CD4-positive, alpha-beta memory T cell (primary cell): Measurements from ENCODE around the gene RNASEL. TPM values are rescaled to one million over a fixed set of nuclear protein-coding genes. Genes with fewer than 3 reads are reported as not detected.

ENCODE experiments used
- CTCF ChIA-PET: fragments of 350-600 bp; sonication (Branson Sonifier 250); formaldehyde crosslinking; loops from one replicate; lab custom pipeline; 2021; ENCODE audit warnings: inconsistent platforms; ENCODE audit not compliant: partially characterized antibody; lab: Charles Lee
- POLR2A ChIA-PET: fragments of 350-600 bp; sonication (Branson Sonifier 250); formaldehyde crosslinking; loops from one replicate; lab custom pipeline; 2021; ENCODE audit not compliant: partially characterized antibody; lab: Charles Lee
- DNase-seq, 5 donors: peaks; one replicate each; pipeline versions ENCODE4 v3.0.0 to v3.0.0-alpha.2; 2020 to 2022; ENCODE audit warnings: mixed read lengths in 1 of 5
- H3K27ac ChIP-seq: one replicate; pipeline ENCODE4 v1.7.0; 2013; ENCODE audit warnings: low read depth, low read length
- H3K27me3 ChIP-seq: 2 replicates; pipeline ENCODE4 v1.7.0; 2013; ENCODE audit warnings: mild to moderate bottlenecking, low read length, moderate library complexity; ENCODE audit not compliant: insufficient read depth
- H3K36me3 ChIP-seq: 2 replicates; pipeline ENCODE4 v1.7.0; 2013; ENCODE audit warnings: mild to moderate bottlenecking, low read length, moderate library complexity; ENCODE audit not compliant: insufficient read depth
- H3K4me1 ChIP-seq: 2 replicates; pipeline ENCODE4 v1.7.0; 2013; ENCODE audit warnings: mild to moderate bottlenecking, low read length, moderate library complexity; ENCODE audit not compliant: insufficient read depth
- H3K4me3 ChIP-seq, 2 donors: one replicate each; pipeline ENCODE4 v1.7.0; 2013; ENCODE audit warnings: low read length in 2 of 2, mild to moderate bottlenecking in 1 of 2
- H3K9me3 ChIP-seq, 2 donors: one replicate each; pipeline ENCODE4 v1.7.0; 2013; ENCODE audit warnings: low read length in 2 of 2, control low read depth in 1 of 2; ENCODE audit not compliant: control insufficient read depth in 1 of 2
- H3K27ac Mint-ChIP-seq, 7 donors: one replicate each; pipeline ENCODE4 v1.8.0; 2020 to 2021; ENCODE audit warnings: mixed read lengths in 7 of 7, mild to moderate bottlenecking in 6 of 7, inconsistent platforms in 3 of 7, moderate library complexity in 3 of 7
- H3K27me3 Mint-ChIP-seq, 2 donors: one replicate each; pipeline ENCODE4 v1.8.0; 2020 to 2021; ENCODE audit warnings: mixed read lengths in 2 of 2
- H3K36me3 Mint-ChIP-seq, 2 donors: one replicate each; pipeline ENCODE4 v1.8.0; 2020 to 2021; ENCODE audit warnings: mixed read lengths in 2 of 2, inconsistent platforms in 1 of 2, mild to moderate bottlenecking in 1 of 2
- H3K4me1 Mint-ChIP-seq, 4 donors: one replicate each; pipeline ENCODE4 v1.8.0; 2020 to 2021; ENCODE audit warnings: mixed read lengths in 4 of 4, mild to moderate bottlenecking in 1 of 4
- H3K4me3 Mint-ChIP-seq, 8 donors: one replicate each; pipeline ENCODE4 v1.8.0; 2020 to 2021; ENCODE audit warnings: mixed read lengths in 8 of 8, mild to moderate bottlenecking in 7 of 8, moderate library complexity in 6 of 8, inconsistent platforms in 3 of 8
- H3K9me3 Mint-ChIP-seq, 8 donors: one replicate each; pipeline ENCODE4 v1.8.0; 2020 to 2021; ENCODE audit warnings: mixed read lengths in 8 of 8, mild to moderate bottlenecking in 5 of 8, inconsistent platforms in 3 of 8, moderate library complexity in 1 of 8
- intact Hi-C: fragments of 100-400 bp; cut with micrococcal nuclease; formaldehyde crosslinking; loops from one replicate; pipeline ENCODE4 v1.15.1; 2023
- polyA plus RNA-seq, 2 donors: library from polyadenylated mRNA; unstranded; fragments of 300-500 nt; fragmentation: Illumina TruSeq; gene quantifications; one replicate each; pipeline ENCODE4 v1.2.3, GENCODE V29; 2021
- total RNA-seq, 2 experiments: library from RNA; stranded (reverse); gene quantifications; one replicate each; pipeline ENCODE4 v1.2.3, GENCODE V29; 2021

Gene RNASEL
- total and polyA plus RNA-seq, 4 experiments from 2014 or later: 4.5 to 35.4 (median 22.8) TPM

- CTCF ChIA-PET: no interaction called here
- intact Hi-C loops: no loop called here
- H3K27me3 Mint-ChIP-seq: no peaks in the 10 kb centered on the region
These were observed 38.6 kb upstream of the RNASEL start for GRCh38 chr1:182627622-182628021.

GRCh38 chr1:182626527-182626926 lies 37.5 kb upstream of the RNASEL start:
- no peaks in the 10 kb centered on the region for H3K9me3 ChIP-seq
- intact Hi-C loops: no loop called here
- Mint-ChIP-seq H3K4me1 (peaks cover 30 to 58% (median 39%) of the 10 kb centered on the region in 4 donors), H3K36me3 (no peaks in the 10 kb centered on the region), H3K9me3 (no peaks in the 10 kb centered on the region), H3K27ac (peak overlapping the region in 1 of 7 donors; percentile 76), H3K4me3 (no peak overlapping the region), H3K27me3 (no peaks in the 10 kb centered on the region)
- H3K4me1 ChIP-seq: peaks cover 39% of the 10 kb centered on the region
- CTCF ChIA-PET: no interaction called here
- POLR2A ChIA-PET: no interaction called here
- no peaks in the 10 kb centered on the region for H3K36me3 ChIP-seq
- no peak overlapping the region for H3K4me3 ChIP-seq
- no peak for DNase-seq
- H3K27ac ChIP-seq: no peak overlapping the region
- no peaks in the 10 kb centered on the region for H3K27me3 ChIP-seq

More at GRCh38 chr1:182627622-182628021, 38.6 kb upstream of the RNASEL start:
- Histone ChIP-seq H3K27me3 (no peaks in the 10 kb centered on the region), H3K36me3 (no peaks in the 10 kb centered on the region), H3K27ac (no peak overlapping the region), H3K4me3 (no peak overlapping the region), H3K4me1 (peaks cover 48% of the 10 kb centered on the region), H3K9me3 (no peaks in the 10 kb centered on the region)
- DNase-seq: no peak
- POLR2A ChIA-PET: no interaction called here
- H3K4me1 Mint-ChIP-seq: peaks cover 37 to 69% (median 45%) of the 10 kb centered on the region in 4 donors
- no peak overlapping the region for H3K27ac Mint-ChIP-seq
- no peak overlapping the region for H3K4me3 Mint-ChIP-seq
- H3K36me3 Mint-ChIP-seq: no peaks in the 10 kb centered on the region
- no peaks in the 10 kb centered on the region for H3K9me3 Mint-ChIP-seq

GRCh38 chr1:182625719-182626504 lies 36.9 kb upstream of the RNASEL start:
- H3K27me3 Mint-ChIP-seq: no peaks in the 10 kb centered on the region
- peaks cover 29 to 52% (median 37%) of the 10 kb centered on the region in 4 donors for H3K4me1 Mint-ChIP-seq
- H3K4me3 Mint-ChIP-seq: no peak overlapping the region
- H3K4me3 ChIP-seq: no peak overlapping the region
- no peak overlapping the region for H3K27ac ChIP-seq
- H3K27ac Mint-ChIP-seq: no peak overlapping the region
- ChIA-PET CTCF (interaction anchor here (0.7 kb wide), 1 partner anchor 31 kb away, joined by 3 read pairs; no protein-coding TSS in a partner anchor), POLR2A (no interaction called here)
- no peak for DNase-seq
- H3K9me3 ChIP-seq: no peaks in the 10 kb centered on the region
- intact Hi-C loops: no loop called here
- no peaks in the 10 kb centered on the region for H3K27me3 ChIP-seq
- peaks cover 36% of the 10 kb centered on the region for H3K4me1 ChIP-seq
- H3K9me3 Mint-ChIP-seq: peaks cover 0 to 4% (median 3%) of the 10 kb centered on the region in 8 donors
- no peaks in the 10 kb centered on the region for H3K36me3 ChIP-seq
- H3K36me3 Mint-ChIP-seq: no peaks in the 10 kb centered on the region

- ChIA-PET POLR2A (interaction anchor here (1.4 kb wide), 1 partner anchor 9 kb away, joined by 4 read pairs; no protein-coding TSS in a partner anchor), CTCF (no interaction called here)
- no peaks in the 10 kb centered on the region for H3K27me3 ChIP-seq
- intact Hi-C loops: no loop called here
- H3K9me3 ChIP-seq: no peaks in the 10 kb centered on the region
- Mint-ChIP-seq H3K9me3 (peaks cover 0 to 10% (median 8%) of the 10 kb centered on the region in 8 donors), H3K4me1 (peaks cover 23 to 43% (median 30%) of the 10 kb centered on the region in 4 donors), H3K27me3 (no peaks in the 10 kb centered on the region), H3K27ac (peak overlapping the region in 2 of 7 donors; percentile 43 to 58), H3K4me3 (no peak overlapping the region), H3K36me3 (peaks cover 0 to 3% of the 10 kb centered on the region in 2 donors)
- DNase-seq: no peak
- H3K4me3 ChIP-seq: no peak overlapping the region
- H3K4me1 ChIP-seq: peaks cover 27% of the 10 kb centered on the region
- H3K27ac ChIP-seq: no peak overlapping the region
- no peaks in the 10 kb centered on the region for H3K36me3 ChIP-seq
These were observed 36.0 kb upstream of the RNASEL start for GRCh38 chr1:182625024-182625423.

GRCh38 chr1:182624577-182624976 lies 35.5 kb upstream of the RNASEL start:
- no peaks in the 10 kb centered on the region for H3K36me3 ChIP-seq
- no peak overlapping the region for H3K27ac ChIP-seq
- H3K27me3 Mint-ChIP-seq: no peaks in the 10 kb centered on the region
- peaks cover 0 to 3% of the 10 kb centered on the region in 2 donors for H3K36me3 Mint-ChIP-seq
- H3K4me3 Mint-ChIP-seq: no peak overlapping the region
- peaks cover 0 to 11% (median 8%) of the 10 kb centered on the region in 8 donors for H3K9me3 Mint-ChIP-seq
- peak overlapping the region in 1 of 7 donors; percentile 58 for H3K27ac Mint-ChIP-seq
- no peaks in the 10 kb centered on the region for H3K9me3 ChIP-seq
- POLR2A ChIA-PET: interaction anchor here (1.4 kb wide), 1 partner anchor 9 kb away, joined by 4 read pairs; no protein-coding TSS in a partner anchor
- peaks cover 20 to 39% (median 26%) of the 10 kb centered on the region in 4 donors for H3K4me1 Mint-ChIP-seq
- no peaks in the 10 kb centered on the region for H3K27me3 ChIP-seq
- CTCF ChIA-PET: interaction anchor here (1.1 to 1.3 kb wide), 2 partner anchors 16 to 23 kb away, joined by 3 read pairs; no protein-coding TSS in a partner anchor
- DNase-seq: no peak
- H3K4me3 ChIP-seq: no peak overlapping the region
- H3K4me1 ChIP-seq: peaks cover 23% of the 10 kb centered on the region
- intact Hi-C loops: no loop called here

- Mint-ChIP-seq H3K36me3 (peaks cover 0 to 3% of the 10 kb centered on the region in 2 donors), H3K27ac (no peak overlapping the region), H3K9me3 (peaks cover 0 to 11% (median 8%) of the 10 kb centered on the region in 8 donors), H3K4me3 (no peak overlapping the region), H3K27me3 (no peaks in the 10 kb centered on the region), H3K4me1 (peaks cover 17 to 37% (median 22%) of the 10 kb centered on the region in 4 donors)
- POLR2A ChIA-PET: no interaction called here
- Histone ChIP-seq H3K4me3 (no peak overlapping the region), H3K9me3 (no peaks in the 10 kb centered on the region), H3K27ac (no peak overlapping the region), H3K27me3 (no peaks in the 10 kb centered on the region), H3K36me3 (no peaks in the 10 kb centered on the region), H3K4me1 (peaks cover 15% of the 10 kb centered on the region)
- DNase-seq: no peak
- CTCF ChIA-PET: interaction anchor here (1.3 kb wide), 1 partner anchor 14 kb away, joined by 3 read pairs; no protein-coding TSS in a partner anchor
- intact Hi-C loops: no loop called here
These were observed 34.0 kb upstream of the RNASEL start for GRCh38 chr1:182622901-182623528.

- H3K4me1 Mint-ChIP-seq: peaks cover 24 to 41% (median 29%) of the 10 kb centered on the region in 4 donors
- ChIA-PET POLR2A (no interaction called here), CTCF (no interaction called here)
- Histone ChIP-seq H3K9me3 (no peaks in the 10 kb centered on the region), H3K4me3 (no peak overlapping the region), H3K27ac (no peak overlapping the region), H3K27me3 (no peaks in the 10 kb centered on the region), H3K36me3 (no peaks in the 10 kb centered on the region), H3K4me1 (peaks cover 26% of the 10 kb centered on the region)
- peaks cover 0 to 3% of the 10 kb centered on the region in 2 donors for H3K36me3 Mint-ChIP-seq
- H3K9me3 Mint-ChIP-seq: peaks cover 0 to 11% (median 8%) of the 10 kb centered on the region in 8 donors
- H3K27me3 Mint-ChIP-seq: no peaks in the 10 kb centered on the region
- H3K4me3 Mint-ChIP-seq: no peak overlapping the region
- intact Hi-C loops: no loop called here
- DNase-seq: no peak
- no peak overlapping the region for H3K27ac Mint-ChIP-seq
These were observed 32.9 kb upstream of the RNASEL start for GRCh38 chr1:182621906-182622305.
